NOMO-1 (cell line): ENCODE measurements around the gene TLK1.

Source experiments
- DNase-seq, 2 experiments: peaks; one replicate each; lab custom pipeline; 2025; ENCODE audit not compliant: unreplicated experiment in 2 of 2; lab: John Stamatoyannopoulos, UW

TLK1 gene

GRCh38 chr2:171160119-171160955, at the start of gene TLK1:
TLK1 (minus strand) TSS chr2:171160893; CDS start chr2:171160428, 465 bp downstream.
- DNase-seq, result peak; percentile 39 to 79

- no peak for DNase-seq
These were observed 49.6 kb upstream of the TLK1 start for GRCh38 chr2:171210216-171210863.

GRCh38 chr2:171208657-171209056, 48.0 kb upstream of the TLK1 start:
- DNase-seq, result no peak

GRCh38 chr2:171206422-171207115, 45.9 kb upstream of the TLK1 start:
- no peak for DNase-seq

- DNase-seq, result no peak
These were observed 44.9 kb upstream of the TLK1 start for GRCh38 chr2:171205551-171205950.

GRCh38 chr2:171201767-171202166, 41.1 kb upstream of the TLK1 start:
- no peak for DNase-seq

- DNase-seq, result no peak
These were observed 40.6 kb upstream of the TLK1 start for GRCh38 chr2:171201271-171201670.

- DNase-seq, result no peak
These were observed 39.8 kb upstream of the TLK1 start for GRCh38 chr2:171200469-171200868.

- DNase-seq, result no peak
These were observed 30.3 kb upstream of the TLK1 start for GRCh38 chr2:171191021-171191420.

GRCh38 chr2:171187819-171188218, 27.1 kb upstream of the TLK1 start:
- DNase-seq, result no peak

GRCh38 chr2:171187177-171187576, 26.5 kb upstream of the TLK1 start:
- no peak for DNase-seq

GRCh38 chr2:171185941-171186340, 25.2 kb upstream of the TLK1 start:
- no peak for DNase-seq

GRCh38 chr2:171185165-171185818, 24.6 kb upstream of the TLK1 start:
- DNase-seq, result no peak

- no peak for DNase-seq
These were observed 20.7 kb upstream of the TLK1 start for GRCh38 chr2:171181064-171182049.

- DNase-seq, result no peak
These were observed 19.7 kb upstream of the TLK1 start for GRCh38 chr2:171180229-171180930.

- no peak for DNase-seq
These were observed 18.3 kb upstream of the TLK1 start for GRCh38 chr2:171178993-171179392.

- no peak for DNase-seq
These were observed 15.8 kb upstream of the TLK1 start for GRCh38 chr2:171176516-171176915.

GRCh38 chr2:171174075-171174474, 13.4 kb upstream of the TLK1 start:
- no peak for DNase-seq

GRCh38 chr2:171173087-171173486, 12.4 kb upstream of the TLK1 start:
- DNase-seq, result no peak
